ENCODE data around the gene CD151.

Gene CD151

GRCh38 chr11:797296-798092 lies 35.3 kb upstream of the CD151 start:
- DNase-seq, result peak; percentile 75

DNA sequence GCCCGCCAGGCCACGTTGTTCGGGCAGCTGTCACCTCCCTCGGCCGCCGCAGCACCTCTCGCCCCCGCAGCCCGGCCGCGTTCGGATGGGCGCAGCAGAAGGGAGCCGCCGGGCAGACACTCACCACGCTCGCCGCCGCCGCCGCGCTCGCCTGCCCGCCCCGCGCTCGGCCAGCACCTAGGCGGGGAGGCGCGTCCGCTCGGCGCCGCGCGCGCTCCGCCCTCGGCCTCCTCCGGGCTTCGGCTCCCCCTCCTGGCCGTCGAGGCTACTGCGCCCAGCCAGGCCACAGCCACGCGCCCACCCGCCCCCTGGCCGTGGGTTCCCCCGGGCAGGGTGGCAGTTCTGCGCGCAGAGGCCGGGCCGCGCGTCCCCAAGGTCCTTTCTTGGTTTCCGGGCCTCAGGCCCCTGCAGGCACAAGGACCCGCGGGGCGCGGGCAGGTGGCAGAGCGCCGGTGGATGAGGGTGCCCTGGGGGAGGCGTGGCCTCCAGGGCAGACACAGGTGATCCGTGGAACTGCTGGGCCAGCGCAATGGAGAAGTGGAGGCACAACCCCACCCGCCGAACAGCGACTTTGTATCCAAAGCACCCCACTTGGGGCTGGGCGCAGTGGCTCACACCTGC lies 34.5 kb upstream of the CD151 start, which contains the start of gene SLC25A22:
SLC25A22 (minus strand) TSS at position 189 of the 621 bp plus-strand sequence. CDS start 3,275 bp downstream, outside the sequence.
- peak; percentile 78 for DNase-seq

DNA sequence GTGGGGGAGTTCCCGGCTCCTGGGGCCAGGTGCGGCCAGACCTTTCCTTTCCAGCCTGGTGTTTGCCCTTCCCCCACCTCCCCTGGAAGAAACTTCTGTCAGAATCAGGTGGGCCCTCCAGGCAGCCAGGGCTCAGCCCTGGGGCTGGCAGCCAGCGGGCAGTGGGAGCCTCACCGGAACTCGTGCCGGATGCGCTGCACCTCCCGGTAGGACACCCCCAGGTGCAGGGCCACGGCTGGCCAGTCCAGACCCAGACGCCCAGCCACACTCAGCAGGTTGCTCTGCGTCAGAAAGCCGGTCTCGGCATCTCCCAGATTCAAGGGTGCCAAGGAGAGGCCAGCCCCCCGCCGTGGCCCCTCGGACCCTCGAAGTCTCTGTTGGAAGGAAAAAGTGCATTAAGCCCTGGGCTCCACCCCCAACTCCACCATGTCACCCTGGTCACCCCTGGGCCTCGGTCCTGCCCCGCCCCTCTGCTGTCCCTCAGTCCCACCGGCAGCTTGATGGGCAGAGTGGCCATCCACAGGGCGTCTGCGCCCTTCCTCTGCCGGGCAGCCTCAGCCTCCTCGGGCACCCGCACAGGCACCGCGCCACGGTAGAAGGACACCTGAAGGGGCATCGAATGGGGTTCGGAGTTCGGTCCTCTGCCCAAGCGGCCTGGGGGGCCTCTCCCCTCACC lies 33.0 kb upstream of the CD151 start:
- DNase-seq, result no peak

- DNase-seq, result no peak
Observed at GRCh38 chr11:800473-800872, 32.3 kb upstream of the CD151 start.

DNA sequence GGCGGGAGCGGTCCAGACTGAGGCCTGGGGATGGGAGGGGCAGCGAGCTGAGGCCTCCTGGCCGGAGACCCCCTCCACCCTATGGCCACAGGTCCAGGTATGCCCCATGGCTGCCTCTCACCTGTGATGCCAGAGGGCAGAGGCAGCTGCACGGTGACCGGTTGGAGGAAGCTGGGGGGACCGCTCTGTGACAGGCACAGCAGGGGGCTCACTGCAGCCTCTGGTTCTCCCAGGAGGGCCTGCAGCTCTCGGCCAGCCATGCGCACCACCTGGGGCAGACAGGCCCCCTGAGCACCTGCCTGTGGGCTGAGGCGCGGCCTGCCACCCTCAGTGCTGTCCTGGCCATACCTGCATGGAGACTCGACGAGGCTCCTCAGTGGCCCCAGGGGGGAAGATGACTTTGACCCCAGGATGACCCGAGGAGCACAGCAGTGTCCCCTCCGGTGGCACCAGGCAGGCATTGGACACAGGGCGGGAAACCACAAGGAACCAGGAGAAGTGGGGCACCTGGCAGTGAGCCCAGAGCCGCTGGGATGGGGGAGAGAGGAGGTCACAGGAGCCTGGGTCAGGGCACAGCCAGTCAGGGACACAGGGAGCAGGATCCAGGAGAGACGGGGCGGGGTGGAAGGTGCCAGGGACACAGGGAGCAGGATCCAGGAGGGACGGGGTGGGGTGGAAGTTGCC lies 31.5 kb upstream of the CD151 start:
- no peak for DNase-seq

- DNase-seq, result no peak
Observed at GRCh38 chr11:802018-802617, 30.6 kb upstream of the CD151 start.

DNA sequence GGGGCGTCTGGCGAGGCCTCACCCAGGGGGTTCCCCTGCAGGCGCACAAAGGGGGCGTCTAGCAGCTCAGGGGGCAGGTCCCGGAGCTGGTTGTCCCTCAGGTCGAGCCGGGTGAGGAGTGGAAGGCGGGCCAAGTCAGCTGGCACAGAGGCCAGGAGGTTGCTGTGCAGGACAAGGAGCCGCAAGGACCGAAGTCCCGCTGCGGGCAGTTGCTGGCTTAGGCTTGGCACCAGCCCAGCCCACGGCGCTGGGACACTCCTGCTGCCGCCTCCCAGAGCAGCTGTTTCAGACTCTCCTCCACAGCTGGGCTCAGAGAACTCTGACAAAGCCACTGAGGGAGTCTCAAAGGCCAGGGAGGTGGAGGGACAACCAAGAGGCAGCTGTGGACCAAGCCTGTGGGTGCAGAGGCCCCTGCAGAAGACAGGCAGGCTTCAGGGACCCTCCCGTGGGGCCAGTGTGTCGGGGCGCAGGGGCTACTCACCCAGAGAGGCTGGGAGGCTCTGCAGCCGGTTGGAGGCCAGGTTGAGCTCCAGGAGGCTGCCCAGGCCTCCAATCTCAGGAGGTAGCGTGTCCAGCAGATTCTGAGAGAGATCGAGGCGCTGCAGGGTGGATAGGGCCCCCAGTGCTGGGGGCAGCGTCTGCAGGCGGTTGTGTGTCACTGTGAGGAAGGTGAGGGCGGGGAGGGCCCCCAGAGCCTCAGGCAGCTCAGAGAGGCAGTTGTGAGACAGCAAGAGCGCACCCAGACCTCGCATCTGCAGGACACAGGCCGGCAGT lies 29.9 kb upstream of the CD151 start:
- DNase-seq, result no peak

DNA sequence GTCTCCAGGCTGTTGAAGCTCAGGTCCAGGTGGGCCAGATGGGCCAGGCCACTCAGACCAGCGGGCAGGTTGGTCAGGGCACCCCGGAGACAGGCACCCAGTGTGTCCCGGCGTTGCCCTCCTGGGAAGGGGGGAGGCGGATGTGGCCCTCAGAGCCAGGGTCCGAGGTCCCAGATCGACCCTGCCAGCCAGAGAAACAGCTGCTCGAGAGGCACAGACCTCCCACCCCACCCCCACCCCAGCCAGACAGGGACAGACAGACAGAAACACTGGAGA lies 29.3 kb upstream of the CD151 start:
- DNase-seq, result no peak

GRCh38 chr11:803770-804598 lies 28.8 kb upstream of the CD151 start:
- no peak for DNase-seq

- DNase-seq, result no peak
Observed at GRCh38 chr11:804599-804964, 28.2 kb upstream of the CD151 start.

DNA sequence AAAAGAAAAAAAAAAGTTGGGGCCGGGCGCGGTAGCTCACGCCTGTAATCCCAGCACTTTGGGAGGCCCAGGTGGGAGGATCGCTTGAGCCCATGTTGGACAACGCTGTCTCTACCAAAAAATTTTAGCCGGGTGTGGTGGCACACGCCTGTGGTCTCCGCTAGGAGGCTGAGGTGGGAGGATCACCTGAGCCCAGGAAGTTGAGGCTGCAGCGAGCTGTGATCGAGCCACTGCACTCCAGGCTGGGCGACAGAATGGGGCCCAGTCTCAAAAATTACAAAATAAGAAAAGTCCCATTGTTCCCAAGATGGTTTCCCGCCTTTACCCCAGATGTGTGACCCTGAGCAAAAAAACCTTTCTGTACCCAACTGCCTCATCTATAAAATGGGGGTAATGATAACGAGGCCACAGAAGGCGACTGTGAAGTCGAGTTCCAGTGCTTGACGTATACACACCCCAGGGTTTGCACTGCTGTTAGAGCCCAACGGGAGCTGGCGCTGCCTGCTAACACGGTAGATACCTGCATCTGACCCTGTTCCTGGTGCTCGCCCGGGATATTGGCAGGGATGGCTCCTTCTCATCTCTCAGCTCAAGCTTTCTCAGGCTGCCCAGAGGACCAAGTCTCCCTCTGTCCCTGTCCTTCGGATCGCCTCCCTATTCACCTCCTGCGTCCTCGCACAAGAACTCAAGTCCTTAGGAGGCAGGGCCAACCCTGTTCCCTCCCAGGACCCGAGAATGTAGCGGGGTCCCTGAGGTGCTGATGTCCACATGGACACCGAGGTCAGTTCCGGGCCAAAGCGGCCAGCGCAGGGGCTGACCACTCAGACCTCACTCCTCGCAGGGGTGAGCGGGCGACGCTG lies 24.1 kb upstream of the CD151 start:
- no peak for DNase-seq

DNA sequence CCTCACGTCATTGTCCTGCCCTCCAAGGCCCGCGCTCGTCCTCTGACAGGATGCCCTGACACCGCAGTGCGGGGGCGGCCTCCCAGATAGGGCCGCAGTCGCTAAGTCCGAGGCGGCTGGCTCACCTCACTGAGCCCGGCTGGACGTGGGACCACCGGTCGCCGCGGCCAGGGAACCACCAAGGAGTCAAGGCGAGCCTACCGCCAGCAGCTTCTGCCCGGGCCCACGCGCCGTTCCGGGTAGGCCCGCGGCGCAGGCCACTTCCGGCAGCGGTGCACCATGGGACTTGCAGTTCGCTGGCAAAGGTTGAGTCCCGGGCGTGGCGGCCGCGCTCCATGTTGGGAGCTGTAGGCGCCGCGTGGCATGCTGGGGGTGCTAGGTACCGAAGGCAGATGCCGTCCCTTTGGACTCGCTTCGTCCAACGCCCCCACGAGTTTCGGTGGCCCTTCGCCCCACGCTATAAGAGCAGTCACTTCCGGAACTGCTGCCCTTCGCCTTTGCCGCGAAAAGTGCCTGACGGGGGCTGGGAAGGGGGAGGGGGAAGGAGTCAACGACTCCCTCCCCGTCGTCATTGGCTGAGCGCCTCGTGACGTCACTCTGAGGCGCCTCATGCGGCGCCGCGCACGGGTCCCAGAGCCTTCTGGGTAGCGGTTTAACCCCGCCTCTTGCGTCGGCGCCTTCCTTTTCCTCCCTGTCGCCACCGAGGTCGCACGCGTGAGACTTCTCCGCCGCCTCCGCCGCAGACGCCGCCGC lies 23.3 kb upstream of the CD151 start, which contains the start of gene RPLP2:
RPLP2 (plus strand) TSS at position 681 of the 753 bp plus-strand sequence. CDS start 268 bp downstream, outside the sequence.
- peak; percentile 98 for DNase-seq

DNA sequence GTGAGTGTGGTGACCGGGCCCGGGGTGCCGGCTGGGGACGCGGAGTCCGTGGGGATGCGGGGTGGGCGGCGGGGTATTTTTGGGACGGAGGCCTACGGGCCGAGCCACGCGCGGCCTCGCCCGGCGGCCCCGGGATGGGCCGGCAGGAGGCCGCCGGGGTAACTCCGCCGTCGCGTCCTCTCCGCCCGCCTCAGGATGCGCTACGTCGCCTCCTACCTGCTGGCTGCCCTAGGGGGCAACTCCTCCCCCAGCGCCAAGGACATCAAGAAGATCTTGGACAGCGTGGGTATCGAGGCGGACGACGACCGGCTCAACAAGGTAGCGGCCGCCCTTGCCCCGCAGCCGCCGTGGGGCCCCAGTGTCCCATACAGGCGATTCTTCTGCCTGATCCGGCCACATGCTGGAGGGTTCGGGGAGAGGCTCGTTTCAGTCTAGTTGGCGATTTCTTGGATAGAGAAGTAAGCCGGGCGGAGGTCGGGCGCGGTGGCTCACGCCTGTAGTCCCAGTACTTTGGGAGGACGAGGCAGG lies 22.6 kb upstream of the CD151 start:
- no peak for DNase-seq

GRCh38 chr11:811446-812245 lies 21.1 kb upstream of the CD151 start:
- DNase-seq, result no peak

- DNase-seq, result no peak
Observed at GRCh38 chr11:812390-812789, 20.4 kb upstream of the CD151 start.

- DNase-seq, result no peak
Observed at GRCh38 chr11:813072-813455, 19.7 kb upstream of the CD151 start.

DNA sequence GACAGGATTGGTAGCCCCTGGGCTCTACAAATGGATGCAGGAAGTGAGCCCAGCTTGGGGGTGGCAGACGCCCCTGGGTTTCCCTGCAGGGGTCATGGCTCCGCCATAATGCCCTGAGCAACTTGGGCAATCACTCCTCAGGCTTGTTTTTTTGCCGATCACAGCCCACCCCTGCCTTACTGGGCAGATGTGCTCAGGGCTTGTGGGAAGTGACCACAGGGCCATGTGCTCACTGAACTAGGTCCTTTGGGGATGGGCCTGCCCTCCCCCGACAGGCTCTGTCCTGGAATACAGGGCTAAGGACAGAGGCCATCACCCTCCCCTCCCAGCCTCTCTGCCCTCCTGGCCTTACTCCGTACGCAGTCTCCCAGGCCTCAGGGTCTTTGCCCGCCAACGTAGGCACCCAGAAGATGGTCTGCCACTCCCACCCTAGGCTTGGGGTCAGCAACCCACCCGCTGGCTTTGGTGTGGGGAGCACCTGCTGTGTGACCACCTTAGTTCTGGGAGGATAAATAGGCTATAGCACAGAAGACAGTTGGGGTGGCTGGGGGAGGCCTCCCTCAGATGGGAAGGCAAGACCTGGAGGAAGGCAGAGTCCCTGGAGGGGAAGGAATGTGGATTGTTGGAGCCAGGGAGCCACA lies 19.2 kb upstream of the CD151 start:
- DNase-seq, result no peak
